ENCODE results near the gene B3GNT2.

- TF ChIP-seq EZH2phosphoT487 (IDR thresholded peaks at IDR 0.05; ENCODE audit: borderline replicate concordance), result no peak
- TF ChIP-seq CTCF (conservative IDR thresholded peaks at IDR 0.05; ENCODE audit: low read length), result no peak
These were observed 6.8 kb downstream of the B3GNT2 start for GRCh38 chr2:62202729-62203128.

Data from Loucy (cell line).